K562 (cell line): ENCODE results near the gene ZMYND19.

Experiments
- EZH2 ChIP-seq: IDR thresholded peaks from 2 replicates; pipeline ENCODE4 v1.6.1; 2012; ENCODE audit warnings: low read depth, mild to moderate bottlenecking, inconsistent platforms, low read length, borderline replicate concordance
- NR4A1 ChIP-seq, 2 experiments: fragments of 250-450 bp in 1 of 2; fragments of 450-650 bp in 1 of 2; sonication (Bioruptor Pico) in 1 of 2; IDR thresholded peaks; 2 replicates each; pipeline versions ENCODE4 v1.4.0 to v1.6.1; 2016 to 2020; ENCODE audit warnings: mild to moderate bottlenecking in 2 of 2, missing compliant biosample characterization in 1 of 2, missing genetic modification characterization in 1 of 2, moderate library complexity in 1 of 2
- POLR2AphosphoS5 ChIP-seq: IDR thresholded peaks from 2 replicates; pipeline ENCODE4 v1.6.1; 2011; ENCODE audit warnings: mild to moderate bottlenecking, low read depth, low read length, moderate library complexity; ENCODE audit not compliant: control insufficient read depth, insufficient read depth
- SRF ChIP-seq, 2 experiments: fragments of 250-450, 450-650 bp in 1 of 2; sonication (Bioruptor Pico) in 1 of 2; sonication (generic) in 1 of 2; formaldehyde crosslinking; IDR thresholded peaks; 2 replicates each; pipeline versions ENCODE4 v1.5.0 to v1.5.1; 2020 to 2022; ENCODE audit warnings: mild to moderate bottlenecking in 1 of 2, missing genetic modification reagents in 1 of 2
- SRSF7 ChIP-seq: fragments of 200-400 bp; formaldehyde crosslinking; optimal IDR thresholded peaks from 2 replicates; pipeline ENCODE3; 2017; ENCODE audit warnings: mild to moderate bottlenecking, low read depth, low read length
- TF ChIP-seq, protein P1 (sequence below): sonication (generic); formaldehyde crosslinking; IDR thresholded peaks from 2 replicates; pipeline ENCODE4 v1.8.1; 2023; ENCODE audit warnings: mild to moderate bottlenecking, missing genetic modification reagents
- TF ChIP-seq, protein P2 (sequence below): IDR thresholded peaks from 2 replicates; pipeline ENCODE4 v1.6.1; 2012; ENCODE audit warnings: low read depth, low read length, improper control_type of control experiment, borderline replicate concordance
- TF ChIP-seq, protein P3 (sequence below), 2 experiments: fragments of 450-650 bp; formaldehyde crosslinking in 1 of 2; IDR thresholded peaks; 2 replicates each; pipeline versions ENCODE4 v1.4.0 to v1.6.1; 2014 to 2020; ENCODE audit warnings: mild to moderate bottlenecking in 2 of 2, borderline replicate concordance in 1 of 2, low read depth in 1 of 2

DNA sequence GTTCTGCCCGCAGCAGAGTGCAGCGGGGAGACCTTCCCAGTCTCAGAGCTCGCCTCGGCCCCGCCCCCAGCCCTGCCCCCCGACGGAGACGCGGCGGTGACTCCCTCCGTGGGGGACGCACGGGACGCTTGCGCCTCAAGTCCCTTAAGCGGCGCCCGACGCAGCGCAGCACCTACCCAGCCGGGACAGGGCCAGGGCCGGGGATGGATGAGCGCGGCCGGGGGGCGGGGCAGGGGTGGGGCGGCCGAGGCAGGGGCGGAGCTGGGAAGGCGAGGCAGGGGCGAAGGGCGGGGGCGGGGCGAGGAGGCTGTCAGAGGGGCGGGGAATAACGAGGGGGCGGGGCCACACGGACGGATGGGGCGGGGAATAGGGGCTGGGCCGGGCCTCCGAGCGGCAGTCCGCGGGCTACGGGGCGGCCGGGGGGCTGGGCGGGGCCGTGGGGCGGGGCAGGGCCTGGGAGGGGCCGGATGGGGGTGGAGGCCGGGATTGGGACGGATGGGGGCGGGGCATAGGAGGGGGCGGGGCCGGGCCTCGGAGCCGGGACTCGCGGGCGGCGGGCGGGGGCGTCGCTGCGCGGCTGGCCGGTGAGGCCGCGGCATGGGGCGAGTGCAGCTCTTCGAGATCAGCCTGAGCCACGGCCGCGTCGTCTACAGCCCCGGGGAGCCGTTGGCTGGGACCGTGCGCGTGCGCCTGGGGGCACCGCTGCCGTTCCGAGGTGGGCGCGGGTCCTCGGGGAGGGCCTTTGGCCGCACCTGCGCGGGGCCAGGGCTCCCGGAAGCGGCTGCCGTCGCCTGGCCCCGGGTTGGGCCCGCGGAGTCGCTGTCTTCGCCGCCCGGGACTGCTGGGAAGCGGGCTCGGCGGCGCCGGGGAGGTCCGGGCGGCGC lies 15.1 kb upstream of the ZMYND19 start, which contains the start of gene ARRDC1:
- TF ChIP-seq POLR2AphosphoS5 (no peak; the same call in 1 of the 2 replicates), EZH2 (no peak), SRF (CRISPR knock-in tag; IDR thresholded peaks at IDR 0.05) (no peak), SRSF7 (no peak), NR4A1 (CRISPR knock-in tag; IDR thresholded peaks at IDR 0.05) (no peak), NR4A1 (tag; IDR thresholded peaks at IDR 0.05) (0 out of 2 replicates have a peak, but pooled peaks have one; percentile 24)
- TF ChIP-seq, protein P1, sequence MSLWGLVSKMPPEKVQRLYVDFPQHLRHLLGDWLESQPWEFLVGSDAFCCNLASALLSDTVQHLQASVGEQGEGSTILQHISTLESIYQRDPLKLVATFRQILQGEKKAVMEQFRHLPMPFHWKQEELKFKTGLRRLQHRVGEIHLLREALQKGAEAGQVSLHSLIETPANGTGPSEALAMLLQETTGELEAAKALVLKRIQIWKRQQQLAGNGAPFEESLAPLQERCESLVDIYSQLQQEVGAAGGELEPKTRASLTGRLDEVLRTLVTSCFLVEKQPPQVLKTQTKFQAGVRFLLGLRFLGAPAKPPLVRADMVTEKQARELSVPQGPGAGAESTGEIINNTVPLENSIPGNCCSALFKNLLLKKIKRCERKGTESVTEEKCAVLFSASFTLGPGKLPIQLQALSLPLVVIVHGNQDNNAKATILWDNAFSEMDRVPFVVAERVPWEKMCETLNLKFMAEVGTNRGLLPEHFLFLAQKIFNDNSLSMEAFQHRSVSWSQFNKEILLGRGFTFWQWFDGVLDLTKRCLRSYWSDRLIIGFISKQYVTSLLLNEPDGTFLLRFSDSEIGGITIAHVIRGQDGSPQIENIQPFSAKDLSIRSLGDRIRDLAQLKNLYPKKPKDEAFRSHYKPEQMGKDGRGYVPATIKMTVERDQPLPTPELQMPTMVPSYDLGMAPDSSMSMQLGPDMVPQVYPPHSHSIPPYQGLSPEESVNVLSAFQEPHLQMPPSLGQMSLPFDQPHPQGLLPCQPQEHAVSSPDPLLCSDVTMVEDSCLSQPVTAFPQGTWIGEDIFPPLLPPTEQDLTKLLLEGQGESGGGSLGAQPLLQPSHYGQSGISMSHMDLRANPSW: no peak
- TF ChIP-seq, protein P2, sequence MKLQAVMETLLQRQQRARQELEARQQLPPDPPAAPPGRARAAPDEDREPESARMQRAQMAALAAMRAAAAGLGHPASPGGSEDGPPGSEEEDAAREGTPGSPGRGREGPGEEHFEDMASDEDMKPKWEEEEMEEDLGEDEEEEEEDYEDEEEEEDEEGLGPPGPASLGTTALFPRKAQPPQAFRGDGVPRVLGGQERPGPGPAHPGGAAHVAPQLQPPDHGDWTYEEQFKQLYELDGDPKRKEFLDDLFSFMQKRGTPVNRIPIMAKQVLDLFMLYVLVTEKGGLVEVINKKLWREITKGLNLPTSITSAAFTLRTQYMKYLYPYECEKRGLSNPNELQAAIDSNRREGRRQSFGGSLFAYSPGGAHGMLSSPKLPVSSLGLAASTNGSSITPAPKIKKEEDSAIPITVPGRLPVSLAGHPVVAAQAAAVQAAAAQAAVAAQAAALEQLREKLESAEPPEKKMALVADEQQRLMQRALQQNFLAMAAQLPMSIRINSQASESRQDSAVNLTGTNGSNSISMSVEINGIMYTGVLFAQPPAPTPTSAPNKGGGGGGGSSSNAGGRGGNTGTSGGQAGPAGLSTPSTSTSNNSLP: no peak
- TF ChIP-seq, protein P3, sequence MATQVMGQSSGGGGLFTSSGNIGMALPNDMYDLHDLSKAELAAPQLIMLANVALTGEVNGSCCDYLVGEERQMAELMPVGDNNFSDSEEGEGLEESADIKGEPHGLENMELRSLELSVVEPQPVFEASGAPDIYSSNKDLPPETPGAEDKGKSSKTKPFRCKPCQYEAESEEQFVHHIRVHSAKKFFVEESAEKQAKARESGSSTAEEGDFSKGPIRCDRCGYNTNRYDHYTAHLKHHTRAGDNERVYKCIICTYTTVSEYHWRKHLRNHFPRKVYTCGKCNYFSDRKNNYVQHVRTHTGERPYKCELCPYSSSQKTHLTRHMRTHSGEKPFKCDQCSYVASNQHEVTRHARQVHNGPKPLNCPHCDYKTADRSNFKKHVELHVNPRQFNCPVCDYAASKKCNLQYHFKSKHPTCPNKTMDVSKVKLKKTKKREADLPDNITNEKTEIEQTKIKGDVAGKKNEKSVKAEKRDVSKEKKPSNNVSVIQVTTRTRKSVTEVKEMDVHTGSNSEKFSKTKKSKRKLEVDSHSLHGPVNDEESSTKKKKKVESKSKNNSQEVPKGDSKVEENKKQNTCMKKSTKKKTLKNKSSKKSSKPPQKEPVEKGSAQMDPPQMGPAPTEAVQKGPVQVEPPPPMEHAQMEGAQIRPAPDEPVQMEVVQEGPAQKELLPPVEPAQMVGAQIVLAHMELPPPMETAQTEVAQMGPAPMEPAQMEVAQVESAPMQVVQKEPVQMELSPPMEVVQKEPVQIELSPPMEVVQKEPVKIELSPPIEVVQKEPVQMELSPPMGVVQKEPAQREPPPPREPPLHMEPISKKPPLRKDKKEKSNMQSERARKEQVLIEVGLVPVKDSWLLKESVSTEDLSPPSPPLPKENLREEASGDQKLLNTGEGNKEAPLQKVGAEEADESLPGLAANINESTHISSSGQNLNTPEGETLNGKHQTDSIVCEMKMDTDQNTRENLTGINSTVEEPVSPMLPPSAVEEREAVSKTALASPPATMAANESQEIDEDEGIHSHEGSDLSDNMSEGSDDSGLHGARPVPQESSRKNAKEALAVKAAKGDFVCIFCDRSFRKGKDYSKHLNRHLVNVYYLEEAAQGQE (IDR thresholded peaks at IDR 0.05; ENCODE audit: borderline replicate concordance): 0 out of 2 replicates have a peak, but pooled peaks have one; percentile 6
- TF ChIP-seq, protein P3 (CRISPR knock-in tag; IDR thresholded peaks at IDR 0.05; ENCODE audit: low read depth): 0 out of 2 replicates have a peak, but pooled peaks have one; percentile 23
